Duodenal mucosa (tissue), 2 donors: ENCODE measurements around the gene LAMC1.

Experiments used
- H3K27ac ChIP-seq: one replicate; pipeline ENCODE4 v1.7.0; 2013; ENCODE audit warnings: low read depth, low read length
- H3K27me3 ChIP-seq, 2 donors: one replicate each; pipeline ENCODE4 v1.7.0; 2013; ENCODE audit warnings: low read length in 2 of 2, control low read depth in 1 of 2; ENCODE audit not compliant: insufficient read depth in 2 of 2, control insufficient read depth in 1 of 2
- H3K36me3 ChIP-seq, 2 donors: one replicate each; pipeline ENCODE4 v1.7.0; 2013; ENCODE audit warnings: low read length in 2 of 2, control low read depth in 1 of 2; ENCODE audit not compliant: insufficient read depth in 2 of 2, control insufficient read depth in 1 of 2
- H3K4me1 ChIP-seq, 2 donors: one replicate each; pipeline ENCODE4 v1.7.0; 2013; ENCODE audit warnings: low read length in 2 of 2, control low read depth in 1 of 2; ENCODE audit not compliant: insufficient read depth in 2 of 2, control insufficient read depth in 1 of 2
- H3K4me3 ChIP-seq, 2 donors: one replicate each; pipeline ENCODE4 v1.7.0; 2013; ENCODE audit warnings: low read length in 2 of 2, low read depth in 1 of 2
- H3K9ac ChIP-seq, 2 donors: one replicate each; pipeline ENCODE4 v1.7.0; 2013; ENCODE audit warnings: low read length in 2 of 2, low read depth in 1 of 2
- H3K9me3 ChIP-seq, 2 donors: one replicate each; pipeline ENCODE4 v1.7.0; 2013; ENCODE audit warnings: low read length in 2 of 2, control low read depth in 1 of 2; ENCODE audit not compliant: control insufficient read depth in 1 of 2

Gene LAMC1

DNA sequence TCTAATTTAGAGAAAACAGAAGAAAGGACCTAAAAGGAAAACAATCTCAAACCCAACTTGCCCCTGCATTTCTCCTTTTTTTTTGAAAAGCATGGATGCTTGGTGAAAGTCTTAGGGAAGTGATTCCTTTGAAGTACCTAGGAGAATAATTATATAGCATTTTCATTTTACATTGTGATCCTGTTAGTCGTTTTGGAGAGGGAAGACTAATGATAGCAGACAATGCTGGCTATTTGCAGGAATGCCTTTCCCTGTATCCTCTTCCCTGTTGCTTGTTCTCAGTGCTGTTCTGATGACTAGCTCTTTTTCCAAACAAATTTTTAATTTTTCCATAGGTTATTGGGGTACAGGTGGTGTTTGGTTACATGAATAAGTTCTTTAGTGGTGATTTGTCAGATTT, 53.9 kb downstream of the LAMC1 start:
- no peaks in the 10 kb centered on the region for H3K9me3 ChIP-seq
- H3K4me3 ChIP-seq, result no peak overlapping the region
- H3K27ac ChIP-seq, result no peak overlapping the region
- no peaks in the 10 kb centered on the region for H3K36me3 ChIP-seq
- no peaks in the 10 kb centered on the region for H3K27me3 ChIP-seq
- peaks cover 9% of the 10 kb centered on the region in 2 donors for H3K4me1 ChIP-seq
- no peak overlapping the region for H3K9ac ChIP-seq

DNA sequence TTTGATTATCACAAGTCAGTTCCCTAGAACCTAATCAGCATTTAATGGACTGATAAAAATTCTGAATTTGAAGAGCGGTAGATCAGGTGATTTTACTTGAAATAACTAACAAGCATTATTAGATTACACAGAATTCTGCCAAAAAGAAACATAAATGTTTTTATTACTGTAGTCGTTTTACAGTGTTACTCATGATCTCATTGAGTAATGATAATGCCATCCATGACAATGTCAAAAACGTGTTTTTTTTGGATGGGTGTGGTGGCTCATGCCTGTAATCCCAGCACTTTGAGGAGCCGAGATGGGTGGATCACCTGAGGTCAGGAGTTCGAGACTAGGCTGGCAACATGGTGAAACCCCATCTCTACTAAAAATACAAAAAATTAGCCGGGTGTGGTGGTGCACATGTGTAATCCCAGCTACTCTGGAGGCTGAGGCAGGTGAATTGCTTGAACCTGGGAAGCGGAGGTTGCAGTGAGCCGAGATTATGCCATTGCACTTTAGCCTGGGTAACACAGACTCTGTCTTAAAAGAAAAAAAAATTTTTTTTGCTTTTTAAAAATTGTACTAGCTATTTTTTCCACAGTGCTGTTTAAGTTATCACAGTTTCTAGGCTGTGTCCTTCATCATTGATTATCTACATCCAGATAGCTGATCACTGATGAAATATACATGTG, 56.6 kb downstream of the LAMC1 start:
- Histone ChIP-seq H3K4me1 (peaks cover 0 to 3% of the 10 kb centered on the region in 2 donors), H3K9ac (no peak overlapping the region), H3K27ac (no peak overlapping the region)

DNA sequence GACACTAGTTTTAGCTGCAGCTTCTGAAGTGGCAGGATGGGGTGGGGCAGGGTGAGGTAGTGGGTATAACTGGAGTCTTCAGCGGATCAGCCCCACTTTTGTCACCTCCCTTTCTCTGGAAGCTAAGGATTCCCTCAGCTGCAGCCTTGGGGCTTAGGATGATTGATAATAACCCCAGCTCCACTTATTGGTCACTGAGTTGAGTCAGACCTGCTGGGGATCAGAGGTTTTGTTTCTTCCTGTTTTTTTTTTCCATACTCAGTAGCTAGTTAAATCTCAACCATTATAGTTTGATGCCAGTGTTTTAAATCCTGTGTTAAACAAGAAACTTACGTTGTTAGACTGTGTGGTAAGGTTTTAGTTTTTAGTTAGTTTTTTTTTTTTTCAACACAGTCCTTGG, 57.2 kb downstream of the LAMC1 start:
- Histone ChIP-seq H3K9me3 (no peaks in the 10 kb centered on the region), H3K36me3 (no peaks in the 10 kb centered on the region), H3K27me3 (no peaks in the 10 kb centered on the region), H3K4me1 (peaks cover 0 to 3% of the 10 kb centered on the region in 2 donors), H3K27ac (no peak overlapping the region), H3K9ac (no peak overlapping the region), H3K4me3 (no peak overlapping the region)

More for the DNA sequence above, 56.6 kb downstream of the LAMC1 start:
- no peaks in the 10 kb centered on the region for H3K27me3 ChIP-seq
- H3K9me3 ChIP-seq, result no peaks in the 10 kb centered on the region
- no peak overlapping the region for H3K4me3 ChIP-seq
- H3K36me3 ChIP-seq, result no peaks in the 10 kb centered on the region

DNA sequence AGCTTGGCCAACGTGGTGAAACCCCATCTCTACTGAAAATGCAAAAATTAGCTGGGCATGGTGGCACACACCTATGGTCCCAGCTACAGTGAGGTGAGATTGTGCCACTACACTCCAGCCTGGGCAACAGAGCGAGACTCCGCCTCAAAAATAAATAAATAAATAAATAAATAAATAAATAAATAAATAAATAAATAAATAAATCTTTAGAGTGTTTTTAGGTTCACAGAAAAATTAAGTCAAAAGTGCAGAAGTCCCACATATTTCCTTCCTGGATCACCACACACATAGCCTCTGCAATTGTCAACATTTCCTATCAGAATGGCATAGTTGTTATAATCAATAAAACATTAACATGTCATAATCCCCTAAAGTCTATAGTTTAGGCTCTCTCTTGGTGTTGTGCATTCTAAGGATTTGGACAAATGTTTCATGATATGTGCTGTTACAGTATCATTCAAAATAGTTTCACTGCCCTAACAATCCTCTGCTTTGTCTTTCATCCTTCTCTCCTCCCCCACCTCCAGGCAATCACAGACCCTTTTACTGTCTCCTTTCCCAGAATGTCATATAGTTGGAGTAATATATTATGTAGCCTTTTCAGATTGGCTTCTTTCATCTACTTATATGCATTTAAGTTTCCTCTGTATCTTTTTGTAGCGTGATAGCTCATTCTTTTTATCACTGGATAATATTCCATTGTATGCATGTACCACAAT, 58.3 kb downstream of the LAMC1 start:
- H3K9ac ChIP-seq, result no peak overlapping the region
- H3K4me1 ChIP-seq, result peaks cover 0 to 3% of the 10 kb centered on the region in 2 donors
- H3K4me3 ChIP-seq, result no peak overlapping the region
- no peak overlapping the region for H3K27ac ChIP-seq
- no peaks in the 10 kb centered on the region for H3K36me3 ChIP-seq
- no peaks in the 10 kb centered on the region for H3K27me3 ChIP-seq
- no peaks in the 10 kb centered on the region for H3K9me3 ChIP-seq

DNA sequence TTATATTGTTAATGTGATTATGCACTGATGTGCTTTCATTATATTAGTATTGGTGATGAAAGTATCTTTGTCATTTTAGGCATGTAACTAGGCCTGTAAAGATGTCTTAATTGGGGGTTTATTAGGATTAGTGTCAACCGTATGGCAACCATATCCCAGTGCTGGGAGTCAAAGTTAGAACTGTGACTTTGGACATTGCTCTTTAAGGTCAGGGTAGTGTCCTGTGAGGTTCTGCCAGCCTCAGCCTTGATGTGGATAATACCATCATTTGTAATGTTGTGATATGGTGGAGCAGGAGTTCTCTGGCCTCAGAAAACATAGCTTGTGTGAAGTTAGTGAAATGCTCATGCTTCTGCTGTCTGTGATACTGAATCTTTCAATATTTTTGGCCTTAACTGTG, 59.4 kb downstream of the LAMC1 start:
- Histone ChIP-seq H3K9me3 (no peaks in the 10 kb centered on the region), H3K9ac (no peak overlapping the region), H3K4me1 (peaks cover 0 to 3% of the 10 kb centered on the region in 2 donors), H3K4me3 (no peak overlapping the region), H3K27me3 (no peaks in the 10 kb centered on the region), H3K36me3 (no peaks in the 10 kb centered on the region), H3K27ac (no peak overlapping the region)

DNA sequence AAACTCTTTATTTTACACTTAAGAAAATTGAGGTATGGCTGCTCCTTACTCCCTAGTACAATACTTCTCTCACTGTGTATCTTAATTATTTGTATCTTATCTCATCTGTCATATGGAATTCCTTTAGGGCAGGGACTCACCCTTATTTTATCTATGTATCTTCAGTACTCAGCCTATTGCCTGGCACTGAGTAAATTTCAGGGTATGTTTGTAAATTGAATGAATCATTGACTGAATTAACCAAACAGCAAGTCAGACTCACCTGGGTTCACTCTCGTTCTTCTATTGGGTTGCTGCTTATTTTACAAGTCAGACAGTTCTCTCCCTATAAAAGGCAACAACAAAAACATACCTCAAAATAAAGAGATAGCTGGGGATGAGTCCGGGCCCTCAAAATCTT, 63.8 kb downstream of the LAMC1 start:
- H3K4me3 ChIP-seq, result no peak overlapping the region
- no peaks in the 10 kb centered on the region for H3K9me3 ChIP-seq
- H3K36me3 ChIP-seq, result no peaks in the 10 kb centered on the region
- no peaks in the 10 kb centered on the region for H3K27me3 ChIP-seq
- H3K4me1 ChIP-seq, result peaks cover 3% of the 10 kb centered on the region in 2 donors
- H3K27ac ChIP-seq, result no peak overlapping the region
- H3K9ac ChIP-seq, result no peak overlapping the region

DNA sequence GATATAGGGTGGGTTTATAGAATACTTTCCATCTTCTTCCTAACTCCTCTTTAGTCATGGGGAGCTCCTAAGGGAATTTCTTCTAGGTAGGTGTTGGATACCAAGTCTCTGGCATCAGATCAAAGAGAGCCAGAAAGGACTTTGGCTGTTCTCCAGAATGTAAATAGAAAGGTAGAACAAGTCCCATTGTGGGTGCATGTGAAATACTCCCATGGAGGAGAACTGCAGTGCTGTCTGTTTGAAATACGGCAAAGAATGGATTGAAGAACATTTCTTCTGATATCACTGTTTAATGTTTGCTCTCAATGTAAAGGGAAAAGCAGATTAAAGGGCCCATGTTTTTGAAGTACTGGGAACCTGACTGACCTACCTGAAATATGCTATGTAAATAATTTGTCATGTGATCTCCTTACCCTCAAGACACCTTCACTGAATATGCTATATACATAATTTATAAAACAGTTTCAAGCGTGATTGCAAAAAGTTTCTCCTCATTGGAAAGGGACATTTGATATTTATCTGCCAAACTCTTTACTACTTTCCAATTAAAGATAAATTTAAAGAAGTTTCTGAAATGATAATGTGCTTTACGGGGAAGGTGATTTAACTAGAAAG, 65.9 kb downstream of the LAMC1 start:
- no peak overlapping the region for H3K4me3 ChIP-seq
- H3K27me3 ChIP-seq, result no peaks in the 10 kb centered on the region
- no peak overlapping the region for H3K9ac ChIP-seq
- no peaks in the 10 kb centered on the region for H3K36me3 ChIP-seq
- H3K4me1 ChIP-seq, result peaks cover 3% of the 10 kb centered on the region in 2 donors
- no peaks in the 10 kb centered on the region for H3K9me3 ChIP-seq
- no peak overlapping the region for H3K27ac ChIP-seq

DNA sequence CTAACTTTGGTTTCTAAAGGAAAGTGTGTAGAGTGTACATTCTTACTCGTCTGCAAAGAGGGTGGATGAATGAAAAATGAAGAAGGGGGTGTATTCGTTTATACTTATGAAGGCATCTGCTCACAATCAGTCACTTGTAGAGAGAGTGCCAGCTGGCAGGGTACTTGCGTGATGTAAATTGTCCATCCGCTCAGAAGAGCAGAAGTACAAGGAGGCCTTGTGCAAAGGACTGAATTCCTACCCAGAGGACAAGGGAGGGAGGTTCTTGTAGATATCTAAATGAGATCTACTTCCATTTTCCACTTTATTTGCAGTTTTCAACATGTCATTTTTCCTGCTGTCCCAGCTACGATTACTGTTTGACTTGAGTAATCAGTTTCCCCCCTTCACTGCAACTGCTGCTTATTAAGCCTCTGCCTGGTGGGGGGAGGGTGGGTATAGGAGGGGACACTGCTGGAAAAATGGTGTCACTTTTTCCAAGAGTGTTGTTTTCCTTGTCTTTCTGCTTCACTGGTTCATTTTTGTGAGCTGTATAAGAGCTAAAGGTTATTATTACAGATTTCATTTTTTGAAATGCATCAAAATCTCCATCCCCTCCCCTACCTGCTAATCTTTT, 67.3 kb downstream of the LAMC1 start:
- Histone ChIP-seq H3K9ac (no peak overlapping the region), H3K9me3 (no peaks in the 10 kb centered on the region), H3K4me3 (no peak overlapping the region), H3K4me1 (peaks cover 3% of the 10 kb centered on the region in 2 donors), H3K27me3 (no peaks in the 10 kb centered on the region), H3K36me3 (no peaks in the 10 kb centered on the region), H3K27ac (no peak overlapping the region)

DNA sequence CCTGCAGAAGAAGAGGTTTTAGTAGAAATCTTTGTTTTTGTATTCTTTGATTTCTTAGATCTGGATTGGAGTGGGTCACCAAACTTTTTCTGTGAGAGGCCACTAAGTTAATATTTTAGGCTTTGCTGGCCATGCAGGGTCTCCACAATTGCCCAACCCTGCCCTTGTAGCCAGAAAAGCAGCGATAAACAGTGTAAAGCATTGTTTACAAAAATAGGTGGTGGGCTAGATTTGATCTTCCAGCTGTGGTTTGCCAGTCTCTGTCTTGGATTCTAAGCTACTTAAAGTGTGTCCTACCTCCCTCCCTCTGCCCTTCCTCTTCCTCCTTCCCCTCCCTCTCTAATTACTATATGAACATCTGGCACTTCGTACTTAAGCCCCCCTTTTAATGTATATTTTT, 68.0 kb downstream of the LAMC1 start:
- Histone ChIP-seq H3K9me3 (no peaks in the 10 kb centered on the region), H3K27ac (no peak overlapping the region), H3K4me1 (peaks cover 3% of the 10 kb centered on the region in 2 donors), H3K9ac (no peak overlapping the region), H3K4me3 (no peak overlapping the region), H3K27me3 (no peaks in the 10 kb centered on the region), H3K36me3 (no peaks in the 10 kb centered on the region)

DNA sequence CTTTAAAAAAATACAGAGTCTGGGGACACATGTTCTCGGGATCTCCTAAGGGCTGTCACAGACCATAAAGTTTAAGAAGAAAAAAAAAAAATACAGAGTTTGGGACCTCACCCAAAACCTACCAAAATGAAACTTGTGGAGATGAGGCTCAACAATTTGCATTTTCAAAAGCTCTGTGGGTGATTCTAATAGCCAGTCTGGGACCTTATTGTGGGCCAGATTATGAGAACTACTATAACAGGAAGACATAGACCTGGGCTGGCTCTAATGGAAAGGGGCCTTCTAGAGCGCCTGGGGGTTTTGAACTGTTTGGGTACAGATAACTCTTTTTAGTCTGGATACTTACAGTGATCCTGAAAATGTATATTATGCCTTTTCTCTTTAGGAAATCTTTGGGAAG, 69.1 kb downstream of the LAMC1 start:
- Histone ChIP-seq H3K27me3 (no peaks in the 10 kb centered on the region), H3K27ac (no peak overlapping the region), H3K9me3 (no peaks in the 10 kb centered on the region), H3K36me3 (no peaks in the 10 kb centered on the region), H3K4me1 (peaks cover 3% of the 10 kb centered on the region in 2 donors), H3K4me3 (no peak overlapping the region), H3K9ac (no peak overlapping the region)
